Uterus (tissue), 2 donors: ENCODE data around the gene EIF3CL.
"Not testable (repeated sequence)": the region's sequence is repeated elsewhere in the genome, so short reads cannot be mapped to it uniquely, and the experiment has no call there.

ENCODE experiments used
- POLR2A ChIP-seq, 2 donors: fragments of 450-650 bp; IDR thresholded peaks; one replicate each; pipeline ENCODE4 v1.6.1; 2016; ENCODE audit warnings: antibody characterized with exemption in 2 of 2, mild to moderate bottlenecking in 1 of 2, moderate library complexity in 1 of 2
- TF ChIP-seq, protein P1 (sequence below), 4 experiments: fragments of 200-600 bp in 2 of 4; fragments of 450-650 bp in 2 of 4; sonication (generic) in 2 of 4; IDR thresholded peaks; one replicate each; pipeline ENCODE4 v1.5.1; 2016 to 2019; ENCODE audit warnings: antibody characterized with exemption in 4 of 4, mild to moderate bottlenecking in 2 of 4, moderate library complexity in 1 of 4

DNA sequence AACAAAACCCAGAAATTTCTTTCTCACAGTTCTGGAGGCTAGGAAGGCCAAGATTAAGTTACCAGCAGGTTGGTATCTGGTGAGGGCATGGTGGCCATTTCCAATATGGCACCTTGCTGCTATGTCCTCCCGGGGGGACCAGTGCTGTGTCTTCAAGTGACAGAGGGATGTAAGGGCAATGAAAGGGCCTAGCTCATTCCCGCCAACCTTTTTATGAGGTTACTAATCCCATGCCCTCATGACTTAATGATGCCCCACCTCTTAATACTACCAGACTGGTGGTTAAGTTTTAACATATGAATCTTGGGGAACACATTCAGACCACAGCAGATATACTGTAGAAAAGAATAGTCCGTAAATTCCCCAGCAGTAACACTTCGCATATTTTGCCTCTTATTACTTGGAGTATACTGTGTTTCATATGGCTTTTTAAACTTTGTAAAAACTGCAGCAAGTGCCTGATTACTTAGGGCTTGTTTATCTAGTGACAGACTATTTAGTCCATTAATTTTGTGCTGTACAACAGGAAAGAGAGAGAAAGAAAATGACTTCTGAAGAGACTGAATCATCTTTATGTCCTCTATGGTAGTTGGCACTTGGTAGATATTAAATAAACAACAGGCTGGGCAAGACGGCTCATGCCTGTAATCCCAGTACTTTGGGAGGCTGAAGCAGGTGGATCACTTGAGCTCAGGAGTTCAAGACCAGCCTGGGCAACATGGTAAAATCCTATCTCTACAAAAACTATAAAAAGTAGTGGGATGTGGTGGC lies 66.5 kb downstream of the EIF3CL start:
- TF ChIP-seq, protein P1, sequence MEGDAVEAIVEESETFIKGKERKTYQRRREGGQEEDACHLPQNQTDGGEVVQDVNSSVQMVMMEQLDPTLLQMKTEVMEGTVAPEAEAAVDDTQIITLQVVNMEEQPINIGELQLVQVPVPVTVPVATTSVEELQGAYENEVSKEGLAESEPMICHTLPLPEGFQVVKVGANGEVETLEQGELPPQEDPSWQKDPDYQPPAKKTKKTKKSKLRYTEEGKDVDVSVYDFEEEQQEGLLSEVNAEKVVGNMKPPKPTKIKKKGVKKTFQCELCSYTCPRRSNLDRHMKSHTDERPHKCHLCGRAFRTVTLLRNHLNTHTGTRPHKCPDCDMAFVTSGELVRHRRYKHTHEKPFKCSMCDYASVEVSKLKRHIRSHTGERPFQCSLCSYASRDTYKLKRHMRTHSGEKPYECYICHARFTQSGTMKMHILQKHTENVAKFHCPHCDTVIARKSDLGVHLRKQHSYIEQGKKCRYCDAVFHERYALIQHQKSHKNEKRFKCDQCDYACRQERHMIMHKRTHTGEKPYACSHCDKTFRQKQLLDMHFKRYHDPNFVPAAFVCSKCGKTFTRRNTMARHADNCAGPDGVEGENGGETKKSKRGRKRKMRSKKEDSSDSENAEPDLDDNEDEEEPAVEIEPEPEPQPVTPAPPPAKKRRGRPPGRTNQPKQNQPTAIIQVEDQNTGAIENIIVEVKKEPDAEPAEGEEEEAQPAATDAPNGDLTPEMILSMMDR (IDR thresholded peaks at IDR 0.05): not testable (repeated sequence)
- TF ChIP-seq POLR2A (IDR thresholded peaks at IDR 0.05): not testable (repeated sequence)
